Activated CD4-positive, alpha-beta T cell treated with anti-CD3 and anti-CD28 coated beads, Interleukin-2, amount 10 ng/mL, durations not matched to agents 24 days and 14 days (primary cell): ENCODE results near the gene VGLL4. TPM values are rescaled to one million over a fixed set of nuclear protein-coding genes. Genes with fewer than 3 reads are reported as not detected.
"Not testable (repeated sequence)": the region's sequence is repeated elsewhere in the genome, so short reads cannot be mapped to it uniquely, and the experiment has no call there.

Source experiments
- DNase-seq: peaks from one replicate; pipeline ENCODE4 v3.0.0; 2022
- H3K27ac Mint-ChIP-seq: one replicate; pipeline ENCODE4 v1.8.0; 2022; ENCODE audit warnings: mild to moderate bottlenecking, mixed read lengths
- H3K27me3 Mint-ChIP-seq: one replicate; pipeline ENCODE4 v1.8.0; 2022; ENCODE audit warnings: mixed read lengths
- H3K36me3 Mint-ChIP-seq: one replicate; pipeline ENCODE4 v1.8.0; 2022; ENCODE audit warnings: low read depth, mild to moderate bottlenecking, mixed read lengths
- H3K4me1 Mint-ChIP-seq: one replicate; pipeline ENCODE4 v1.8.0; 2021; ENCODE audit warnings: mixed read lengths
- H3K4me3 Mint-ChIP-seq: one replicate; pipeline ENCODE4 v1.8.0; 2022; ENCODE audit warnings: mild to moderate bottlenecking, moderate library complexity, mixed read lengths
- H3K9me3 Mint-ChIP-seq: one replicate; pipeline ENCODE4 v1.8.0; 2021; ENCODE audit warnings: mixed read lengths
- intact Hi-C: fragments of 100-400 bp; cut with micrococcal nuclease; formaldehyde crosslinking; loops from one replicate; pipeline ENCODE4 v1.15.1; 2023
- total RNA-seq: library from RNA; stranded (reverse); gene quantifications from 2 replicates; pipeline ENCODE4 v1.2.3, GENCODE V29; 2022

VGLL4 gene
- total RNA-seq, 1 donor from 2014 or later = 44.0 TPM

DNA sequence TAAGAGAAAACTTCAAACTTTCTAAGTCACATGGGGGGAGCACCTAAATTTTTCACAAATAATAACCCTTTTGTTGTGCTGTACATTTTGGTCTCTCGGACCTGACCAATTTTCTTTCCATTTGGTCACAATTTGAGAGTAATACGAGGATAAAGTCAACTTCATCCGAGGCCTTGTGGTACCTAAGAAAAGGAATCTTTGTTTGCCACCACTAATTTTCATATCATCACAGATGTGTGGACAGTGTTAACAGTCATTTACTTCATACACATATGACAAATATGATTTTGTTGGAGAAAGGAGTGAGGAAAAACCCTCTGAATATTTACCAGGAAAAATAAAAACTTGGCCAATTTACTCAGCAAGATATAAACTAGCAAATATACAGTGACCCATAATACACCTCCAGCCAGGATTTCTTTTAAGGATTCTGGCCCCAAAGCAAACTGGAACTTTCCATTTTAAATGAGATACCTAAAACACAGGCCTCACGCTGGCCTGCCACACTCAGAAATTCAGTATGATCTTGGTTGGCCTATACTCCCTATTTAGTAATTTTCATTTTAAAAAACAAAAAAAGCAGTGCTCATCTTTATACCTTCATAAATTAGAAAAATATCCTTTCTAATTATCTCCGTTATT lies 40.7 kb downstream of the VGLL4 start:
- H3K4me3 Mint-ChIP-seq = no peak overlapping the region

GRCh38 chr3:11602239-11602840 lies 41.4 kb downstream of the VGLL4 start:
- Mint-ChIP-seq H3K4me1 (peaks cover 20% of the 10 kb centered on the region), H3K9me3 (no peaks in the 10 kb centered on the region), H3K27ac (no peak overlapping the region), H3K36me3 (peaks cover 54% of the 10 kb centered on the region), H3K27me3 (no peaks in the 10 kb centered on the region), H3K4me3 (no peak overlapping the region)
- no peak for DNase-seq
- intact Hi-C loops = no loop called here

More for the DNA sequence above, 40.7 kb downstream of the VGLL4 start:
- H3K27me3 Mint-ChIP-seq = no peaks in the 10 kb centered on the region
- H3K36me3 Mint-ChIP-seq = peaks cover 49% of the 10 kb centered on the region
- no peak for DNase-seq
- H3K4me1 Mint-ChIP-seq = peaks cover 20% of the 10 kb centered on the region
- no peak overlapping the region for H3K27ac Mint-ChIP-seq
- intact Hi-C loops = no loop called here
- no peaks in the 10 kb centered on the region for H3K9me3 Mint-ChIP-seq

DNA sequence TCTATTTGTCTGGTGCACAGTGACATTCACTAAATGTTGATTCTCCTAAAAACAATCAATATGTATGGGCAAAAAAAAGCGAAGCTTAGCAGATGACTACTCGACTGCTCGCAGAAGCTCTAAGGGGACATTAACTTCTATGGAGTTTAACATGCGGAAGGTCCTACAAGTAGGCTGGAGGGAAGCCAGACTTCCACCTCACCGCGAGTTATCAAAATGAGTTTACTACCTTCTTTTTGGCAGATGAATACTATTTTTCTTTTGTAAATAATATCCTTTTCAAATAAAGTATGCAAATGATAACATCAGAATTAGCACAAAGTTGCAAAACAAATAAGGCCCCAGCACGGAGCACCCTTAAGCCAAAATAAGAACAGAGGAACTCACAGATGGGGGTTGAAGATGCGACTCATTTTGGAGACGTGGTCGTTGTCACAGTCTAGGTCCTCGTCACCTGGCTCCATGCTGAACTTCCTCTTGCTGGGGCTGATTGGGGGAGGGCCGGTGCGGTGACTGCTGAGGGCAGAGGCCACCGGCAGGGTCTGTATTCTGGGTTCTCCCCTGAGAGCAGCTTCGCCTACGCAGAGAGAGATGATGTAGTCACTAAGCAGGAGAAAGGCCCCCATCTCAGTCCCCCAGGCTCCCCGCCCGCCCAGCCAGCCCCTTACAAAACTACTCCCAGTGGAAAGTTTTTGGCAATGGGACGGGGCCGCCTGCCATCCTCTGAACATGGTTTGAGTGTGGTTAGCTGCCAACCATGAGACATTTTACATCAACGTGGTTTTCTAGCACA lies 42.1 kb downstream of the VGLL4 start:
- Mint-ChIP-seq H3K4me1 (peaks cover 15% of the 10 kb centered on the region), H3K9me3 (peaks cover 6% of the 10 kb centered on the region), H3K27ac (no peak overlapping the region), H3K27me3 (no peaks in the 10 kb centered on the region), H3K36me3 (peaks cover 53% of the 10 kb centered on the region), H3K4me3 (no peak overlapping the region)
- intact Hi-C loops = no loop called here
- DNase-seq = no peak

DNA sequence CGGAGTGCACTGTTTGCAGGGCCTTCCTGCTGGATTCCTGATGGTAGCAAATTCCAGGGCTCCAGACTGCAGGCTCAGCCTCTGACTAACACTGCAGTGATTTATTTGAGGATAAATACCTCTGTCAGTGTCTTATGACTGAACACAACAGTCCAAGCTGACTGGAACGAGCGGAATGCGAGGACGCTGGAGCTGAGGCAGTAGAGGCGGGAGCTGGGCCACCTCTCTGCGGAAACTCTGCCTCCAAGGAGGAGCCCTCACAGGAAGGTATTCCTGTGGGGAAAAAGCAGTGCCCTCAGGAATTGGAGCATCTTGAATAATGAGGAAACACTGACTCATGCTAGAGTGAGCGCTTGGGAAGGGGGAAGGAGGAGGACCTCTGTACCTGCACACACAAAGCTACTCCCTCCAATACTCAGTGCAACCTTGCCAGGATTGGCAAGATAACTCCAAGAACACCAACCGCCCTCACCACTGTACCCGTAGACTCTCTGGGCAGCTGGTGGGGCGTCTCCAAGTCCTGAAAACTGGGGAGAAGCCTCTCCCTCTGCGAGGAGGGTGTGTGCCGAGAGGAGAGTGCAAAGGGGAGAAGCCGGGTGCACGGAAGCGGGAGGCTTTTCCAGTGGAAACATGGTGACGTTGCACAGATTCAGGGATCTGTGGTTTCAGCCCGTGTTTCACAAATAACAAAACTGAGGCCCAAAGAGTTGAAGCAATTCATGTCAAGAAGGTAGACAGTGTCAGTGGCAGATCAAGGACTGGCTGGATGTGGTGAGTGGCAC lies 43.0 kb downstream of the VGLL4 start:
- Mint-ChIP-seq H3K27ac (no peak overlapping the region), H3K4me3 (no peak overlapping the region), H3K36me3 (peaks cover 55% of the 10 kb centered on the region)

GRCh38 chr3:11596387-11596786 lies 47.3 kb downstream of the VGLL4 start:
- Mint-ChIP-seq H3K4me3 (no peak overlapping the region), H3K27me3 (no peaks in the 10 kb centered on the region), H3K9me3 (peaks cover 11% of the 10 kb centered on the region), H3K4me1 (peaks cover 16% of the 10 kb centered on the region), H3K27ac (no peak overlapping the region), H3K36me3 (peaks cover 62% of the 10 kb centered on the region)
- no peak for DNase-seq
- intact Hi-C loops = no loop called here

More for the DNA sequence above, 43.0 kb downstream of the VGLL4 start:
- peaks cover 12% of the 10 kb centered on the region for H3K4me1 Mint-ChIP-seq
- H3K9me3 Mint-ChIP-seq = peaks cover 11% of the 10 kb centered on the region
- intact Hi-C loops = no loop called here
- no peak for DNase-seq
- H3K27me3 Mint-ChIP-seq = no peaks in the 10 kb centered on the region

GRCh38 chr3:11595024-11595423 lies 48.7 kb downstream of the VGLL4 start:
- H3K9me3 Mint-ChIP-seq = peaks cover 11% of the 10 kb centered on the region
- H3K27me3 Mint-ChIP-seq, H3K27ac Mint-ChIP-seq, DNase-seq, intact Hi-C loops, H3K4me3 Mint-ChIP-seq: not testable (repeated sequence)
- peaks cover 48% of the 10 kb centered on the region for H3K36me3 Mint-ChIP-seq
- peaks cover 16% of the 10 kb centered on the region for H3K4me1 Mint-ChIP-seq

GRCh38 chr3:11593318-11594034 lies 50.2 kb downstream of the VGLL4 start:
- H3K27ac Mint-ChIP-seq = no peak overlapping the region
- peaks cover 24% of the 10 kb centered on the region for H3K4me1 Mint-ChIP-seq
- H3K36me3 Mint-ChIP-seq = peaks cover 39% of the 10 kb centered on the region
- no peaks in the 10 kb centered on the region for H3K27me3 Mint-ChIP-seq
- no peak overlapping the region for H3K4me3 Mint-ChIP-seq
- H3K9me3 Mint-ChIP-seq = peaks cover 11% of the 10 kb centered on the region
- no peak for DNase-seq
- intact Hi-C loops = no loop called here

DNA sequence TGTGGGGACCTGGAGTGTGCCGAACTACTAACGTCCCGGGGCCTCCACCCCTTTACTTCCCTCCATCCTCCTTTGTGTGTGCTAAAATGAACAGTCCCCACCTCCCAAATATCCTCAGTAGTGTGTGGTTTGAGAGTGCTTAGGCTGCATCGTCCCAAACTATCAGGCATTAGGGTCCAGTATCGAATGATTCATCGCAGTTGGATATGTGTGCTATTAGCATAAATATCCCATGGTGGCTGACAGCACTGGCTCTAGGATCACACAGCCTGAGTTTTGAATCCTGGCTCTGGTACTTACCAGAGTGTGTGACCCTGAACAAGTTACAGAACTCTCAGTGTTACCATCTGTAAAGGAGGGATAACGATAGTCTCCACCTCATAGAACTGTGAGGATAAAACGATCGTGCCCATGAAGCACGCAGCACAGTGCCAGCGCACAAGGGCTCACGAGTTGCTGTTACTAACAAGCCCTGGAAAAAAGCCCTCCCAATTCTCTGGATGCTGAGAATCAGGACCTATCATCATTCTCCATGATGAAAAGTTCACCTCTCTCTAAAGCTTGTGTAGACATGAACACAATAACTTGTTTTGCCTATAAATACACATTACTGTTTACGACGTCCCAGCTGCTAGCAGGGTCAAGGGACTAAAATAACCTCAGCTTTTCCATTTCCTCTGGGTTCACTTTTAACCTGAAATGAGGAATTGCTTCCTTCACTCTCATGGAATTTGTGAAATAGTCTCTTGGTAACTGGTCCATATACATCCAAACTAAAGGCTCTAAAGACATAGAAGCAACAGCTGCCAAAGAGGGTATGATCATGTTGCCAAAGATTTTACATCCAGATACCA lies 51.0 kb downstream of the VGLL4 start:
- H3K36me3 Mint-ChIP-seq = peaks cover 36% of the 10 kb centered on the region
- H3K4me1 Mint-ChIP-seq = peaks cover 31% of the 10 kb centered on the region
- no peaks in the 10 kb centered on the region for H3K27me3 Mint-ChIP-seq
- no peak overlapping the region for H3K27ac Mint-ChIP-seq
- no peak overlapping the region for H3K4me3 Mint-ChIP-seq
- intact Hi-C loops = no loop called here
- no peak for DNase-seq
- peaks cover 11% of the 10 kb centered on the region for H3K9me3 Mint-ChIP-seq

DNA sequence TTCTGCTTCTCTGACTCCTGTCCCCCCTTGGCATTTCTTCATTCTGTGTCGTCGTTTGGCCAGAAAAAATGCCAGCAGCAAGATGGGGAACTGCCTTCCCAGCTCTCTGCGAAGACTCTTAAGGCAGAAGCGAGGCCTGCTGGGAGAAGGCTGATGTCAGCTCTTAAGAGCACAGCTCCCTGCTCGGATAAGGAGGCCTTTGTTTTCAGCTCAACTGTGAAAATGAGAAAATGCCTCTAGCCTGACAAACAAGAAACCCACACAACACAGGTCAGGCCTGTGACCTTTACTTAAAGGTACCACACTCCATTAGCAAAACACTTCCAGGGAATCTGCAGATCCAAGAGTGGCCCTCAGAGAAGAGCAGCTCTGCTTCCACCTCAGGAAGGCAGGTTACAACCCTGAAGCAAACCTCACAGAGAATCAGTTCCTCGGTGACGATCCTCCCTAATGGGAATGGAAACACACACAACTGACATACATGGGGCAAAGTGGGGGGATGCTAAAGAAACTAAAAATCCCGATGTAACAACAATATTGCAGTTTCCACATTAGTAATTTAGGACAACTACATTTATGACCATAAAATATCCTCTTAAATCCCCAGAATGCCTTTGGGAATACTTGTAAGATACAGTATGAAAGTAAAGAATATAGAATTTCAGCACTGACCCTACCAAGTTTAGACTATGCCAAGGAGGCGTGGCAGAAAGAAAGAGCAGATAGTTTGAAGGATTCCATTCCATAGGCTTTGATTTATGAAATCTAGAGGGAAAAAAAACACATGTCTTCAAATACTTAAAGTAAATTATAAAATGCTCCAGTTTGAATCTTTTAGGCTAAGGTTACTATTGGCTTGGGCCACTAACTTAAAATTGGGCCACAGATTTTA lies 52.1 kb downstream of the VGLL4 start:
- Mint-ChIP-seq H3K27me3 (no peaks in the 10 kb centered on the region), H3K4me3 (no peak overlapping the region), H3K36me3 (peaks cover 30% of the 10 kb centered on the region), H3K4me1 (peaks cover 30% of the 10 kb centered on the region), H3K27ac (no peak overlapping the region), H3K9me3 (peaks cover 5% of the 10 kb centered on the region)
- DNase-seq = no peak
- intact Hi-C loops = no loop called here

GRCh38 chr3:11591002-11591355 lies 52.7 kb downstream of the VGLL4 start:
- no peak overlapping the region for H3K4me3 Mint-ChIP-seq
- intact Hi-C loops = no loop called here
- H3K27ac Mint-ChIP-seq = no peak overlapping the region
- no peak for DNase-seq
- H3K36me3 Mint-ChIP-seq = peaks cover 26% of the 10 kb centered on the region
- no peaks in the 10 kb centered on the region for H3K27me3 Mint-ChIP-seq
- H3K9me3 Mint-ChIP-seq = peaks cover 1% of the 10 kb centered on the region
- H3K4me1 Mint-ChIP-seq = peaks cover 30% of the 10 kb centered on the region

DNA sequence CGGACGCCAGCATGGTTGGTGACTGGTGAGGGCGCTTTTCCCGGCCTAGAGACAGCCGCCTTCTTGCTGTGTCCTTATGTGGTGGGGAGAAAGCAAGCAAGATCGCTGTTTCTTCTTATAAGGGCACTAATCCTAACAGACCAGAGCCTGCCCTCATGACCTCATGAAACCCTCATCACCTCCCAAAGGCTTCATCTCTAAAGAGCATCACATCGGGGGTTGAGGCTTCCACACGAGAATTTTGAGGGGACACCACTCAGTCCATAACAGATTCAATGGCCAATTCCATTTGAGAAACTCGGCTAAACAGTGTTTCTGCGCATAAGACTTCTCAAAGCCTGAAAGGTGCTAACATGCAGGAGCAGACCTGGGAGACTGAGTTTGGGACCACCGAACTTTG lies 54.0 kb downstream of the VGLL4 start:
- Mint-ChIP-seq H3K27ac (no peak overlapping the region), H3K4me1 (peaks cover 29% of the 10 kb centered on the region), H3K9me3 (no peaks in the 10 kb centered on the region), H3K27me3 (no peaks in the 10 kb centered on the region), H3K36me3 (peaks cover 21% of the 10 kb centered on the region), H3K4me3 (no peak overlapping the region)
- intact Hi-C loops = loop anchor here (10.0 kb wide), 1 partner anchor 55 kb away; the partner anchor contains the start of gene VGLL4
- no peak for DNase-seq

GRCh38 chr3:11588755-11589154 lies 55.0 kb downstream of the VGLL4 start:
- no peak for DNase-seq
- H3K9me3 Mint-ChIP-seq = no peaks in the 10 kb centered on the region
- H3K27ac Mint-ChIP-seq = peak overlapping the region; percentile 9
- intact Hi-C loops = loop anchor here (10.0 kb wide), 1 partner anchor 56 kb away; the partner anchor contains the start of gene VGLL4
- H3K36me3 Mint-ChIP-seq = peaks cover 14% of the 10 kb centered on the region
- H3K4me1 Mint-ChIP-seq = peaks cover 28% of the 10 kb centered on the region
- H3K4me3 Mint-ChIP-seq = no peak overlapping the region
- no peaks in the 10 kb centered on the region for H3K27me3 Mint-ChIP-seq
